ENCODE results near the gene PAX6.

PAX6 gene

GRCh38 chr11:31810779-31811647 lies at the start of gene PAX6:
Gene PAX6 (minus strand): TSS chr11:31811322. CDS start chr11:31806411, 4,911 bp downstream.
- FAIRE-seq = peak; percentile 94

GRCh38 chr11:31860391-31860790 lies 49.3 kb upstream of the PAX6 start:
- FAIRE-seq = no peak

- no peak for FAIRE-seq
Observed at GRCh38 chr11:31856248-31856647, 45.1 kb upstream of the PAX6 start.

GRCh38 chr11:31855466-31855865 lies 44.3 kb upstream of the PAX6 start:
- FAIRE-seq = no peak

- FAIRE-seq = no peak
Observed at GRCh38 chr11:31850365-31850764, 39.2 kb upstream of the PAX6 start.

- FAIRE-seq = no peak
Observed at GRCh38 chr11:31847761-31848160, 36.6 kb upstream of the PAX6 start.

GRCh38 chr11:31845331-31845730 lies 34.2 kb upstream of the PAX6 start:
- no peak for FAIRE-seq

GRCh38 chr11:31844351-31844750 lies 33.2 kb upstream of the PAX6 start:
- no peak for FAIRE-seq

GRCh38 chr11:31841435-31841834 lies 30.3 kb upstream of the PAX6 start:
- no peak for FAIRE-seq

GRCh38 chr11:31834237-31834636 lies 23.1 kb upstream of the PAX6 start:
- no peak for FAIRE-seq

GRCh38 chr11:31830406-31830805 lies 19.3 kb upstream of the PAX6 start:
- FAIRE-seq = no peak

GRCh38 chr11:31828217-31828616 lies 17.1 kb upstream of the PAX6 start:
- FAIRE-seq = peak; percentile 9

GRCh38 chr11:31827455-31828206 lies 16.5 kb upstream of the PAX6 start:
- no peak for FAIRE-seq

GRCh38 chr11:31826536-31827438 lies 15.7 kb upstream of the PAX6 start:
- FAIRE-seq = no peak

- no peak for FAIRE-seq
Observed at GRCh38 chr11:31825838-31826484, 14.8 kb upstream of the PAX6 start.

- FAIRE-seq = no peak
Observed at GRCh38 chr11:31824879-31825837, 14.0 kb upstream of the PAX6 start.

- FAIRE-seq = peak; percentile 36
Observed at GRCh38 chr11:31824332-31824878, 13.3 kb upstream of the PAX6 start.

GRCh38 chr11:31823644-31824331 lies 12.7 kb upstream of the PAX6 start:
- FAIRE-seq = no peak

GRCh38 chr11:31822927-31823643 lies 12.0 kb upstream of the PAX6 start:
- FAIRE-seq = no peak

Measured in islet of Langerhans (tissue), 1 donor.